Stimulated activated CD8-positive, alpha-beta memory T cell treated with anti-CD3 and anti-CD28 coated beads, Interleukin-2, amount 100 ng/mL, for 48 hours (primary cell): Measurements from ENCODE around the gene ELP6.
"Not testable (repeated sequence)": the region's sequence is repeated elsewhere in the genome, so short reads cannot be mapped to it uniquely, and the experiment has no call there.

Source experiments
- DNase-seq, 2 donors: peaks; one replicate each; pipeline ENCODE4 v3.0.0-alpha.2; 2020; ENCODE audit warnings: low read depth in 2 of 2

Gene ELP6

DNA sequence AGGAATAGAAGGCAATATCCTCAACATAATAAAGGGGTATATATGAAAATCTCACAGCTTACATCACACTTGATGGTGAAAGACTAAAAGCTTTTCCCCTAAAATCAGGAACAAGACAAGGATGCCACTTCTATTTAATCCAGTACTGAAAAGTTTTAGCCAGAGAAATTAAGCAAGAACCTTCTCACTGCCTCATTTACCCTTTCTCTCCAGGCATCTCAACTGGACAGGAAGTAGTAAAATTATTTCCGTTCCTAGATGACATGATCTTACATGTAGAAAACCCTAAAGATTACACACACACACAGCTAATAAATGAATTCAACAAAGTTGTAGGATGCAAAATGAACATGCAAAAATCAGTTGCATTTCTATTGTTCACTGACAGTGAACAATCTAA, 48.9 kb downstream of the ELP6 start:
- DNase-seq: no peak

GRCh38 chr3:47459534-47460085, 53.9 kb downstream of the ELP6 start:
- DNase-seq: not testable (repeated sequence)

- no peak for DNase-seq
Measured at GRCh38 chr3:47456984-47457383, 56.5 kb downstream of the ELP6 start.

GRCh38 chr3:47455806-47456452, 57.6 kb downstream of the ELP6 start:
- DNase-seq: no peak

DNA sequence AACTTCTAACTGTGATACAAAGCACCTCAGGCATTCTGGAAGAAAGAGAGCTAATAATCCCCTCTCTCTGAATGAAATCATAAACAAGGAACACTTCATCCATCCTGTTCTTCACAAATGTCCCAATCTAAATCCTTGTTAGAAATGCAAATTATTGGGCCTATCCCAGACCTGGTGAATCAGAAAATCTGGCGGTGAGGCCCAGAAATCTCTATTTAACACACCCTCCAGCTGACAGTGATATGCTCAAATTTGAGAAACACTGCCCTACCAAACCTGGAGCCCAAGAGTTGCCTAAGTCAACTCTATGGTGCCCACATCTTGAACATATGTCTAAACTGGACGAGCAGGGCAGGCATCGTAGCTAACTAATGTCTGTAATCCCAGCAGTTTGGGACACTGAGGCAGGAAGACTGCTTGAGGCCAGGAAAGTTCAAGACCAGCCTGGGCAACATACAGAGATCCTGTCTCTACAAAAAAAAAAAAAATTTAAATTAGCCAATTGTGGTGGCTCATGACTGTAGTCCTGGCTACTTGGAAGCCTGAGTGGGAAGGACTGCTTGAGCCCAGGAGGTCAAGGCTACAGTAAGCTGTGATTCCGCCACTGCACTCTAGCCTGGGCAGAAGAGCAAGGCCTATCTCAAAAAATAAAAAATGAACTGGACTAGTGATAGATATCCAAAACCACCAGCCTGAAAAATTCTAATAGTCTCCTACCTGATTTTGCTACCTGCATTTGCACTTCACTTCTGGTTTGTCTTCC, 60.9 kb downstream of the ELP6 start:
- DNase-seq: no peak
